HT1080 (cell line): ENCODE results near the gene MAN1A1. TPM values are rescaled to one million over a fixed set of nuclear protein-coding genes. Genes with fewer than 3 reads are reported as not detected.

Experiments
- small RNA-seq: library from RNA; depleted of rRNA; stranded (forward); fragments of <200 nt; gene quantifications from one replicate; pipeline ENCODE3, GENCODE V24; 2014
- total RNA-seq: library from RNA; depleted of rRNA; stranded (reverse); fragments of >200 nt; shearing (Covaris generic); gene quantifications from 2 replicates; pipeline ENCODE4 v1.2.3, GENCODE V29; 2014

MAN1A1 gene
- total RNA-seq, 1 experiment from 2014 or later, result 20.3 TPM

Small RNA genes within 50 kb of the gene (small RNA-seq; reads per million reads assigned to genes)
- gene AL022722.2, result not detected
- gene RNU6-194P, result not detected
